Lower leg skin (tissue), 4 donors: ENCODE data around the gene SORCS1. TPM values are rescaled to one million over a fixed set of nuclear protein-coding genes. Genes with fewer than 3 reads are reported as not detected.

Source experiments
- DNase-seq, 2 donors: peaks; one replicate each; pipeline ENCODE4 v3.0.0-alpha.2; 2019; ENCODE audit warnings: low spot score in 2 of 2
- H3K4me3 ChIP-seq: fragments of 200-600 bp; sonication (generic); 2 replicates; pipeline ENCODE4 v1.5.1; 2017; ENCODE audit warnings: mild to moderate bottlenecking, low read depth; ENCODE audit not compliant: poor library complexity, severe bottlenecking
- POLR2A ChIP-seq, 2 donors: fragments of 450-650 bp; IDR thresholded peaks; one replicate each; pipeline ENCODE4 v1.6.1; 2016 to 2017; ENCODE audit warnings: antibody characterized with exemption in 2 of 2, mild to moderate bottlenecking in 1 of 2, moderate library complexity in 1 of 2
- WGBS, 2 donors: methylation state at CpG; one replicate each; pipeline ENCODE4 v1.1.5; 2018; 5-methylcytosine and 5-hydroxymethylcytosine counted together
- intact Hi-C: fragments of 100-400 bp; cut with DNase I; formaldehyde crosslinking; loops from one replicate; pipeline ENCODE4 v1.15.0; 2023; ENCODE audit warnings: low total_unique reads
- total RNA-seq, 4 donors: library from RNA; depleted of rRNA; stranded (reverse); fragments of >200 nt; gene quantifications; one replicate each; pipeline ENCODE4 v1.1.0, GENCODE V29; 2016
- TF ChIP-seq, protein P1 (sequence below), 3 donors: fragments of 450-650 bp; IDR thresholded peaks; one replicate each; pipeline ENCODE4 v1.5.1; 2016; ENCODE audit warnings: antibody characterized with exemption in 3 of 3, mild to moderate bottlenecking in 3 of 3, moderate library complexity in 2 of 3

Gene SORCS1
- total RNA-seq, 4 donors from 2014 or later, result 2.2 to 5.3 (median 2.9) TPM

DNA sequence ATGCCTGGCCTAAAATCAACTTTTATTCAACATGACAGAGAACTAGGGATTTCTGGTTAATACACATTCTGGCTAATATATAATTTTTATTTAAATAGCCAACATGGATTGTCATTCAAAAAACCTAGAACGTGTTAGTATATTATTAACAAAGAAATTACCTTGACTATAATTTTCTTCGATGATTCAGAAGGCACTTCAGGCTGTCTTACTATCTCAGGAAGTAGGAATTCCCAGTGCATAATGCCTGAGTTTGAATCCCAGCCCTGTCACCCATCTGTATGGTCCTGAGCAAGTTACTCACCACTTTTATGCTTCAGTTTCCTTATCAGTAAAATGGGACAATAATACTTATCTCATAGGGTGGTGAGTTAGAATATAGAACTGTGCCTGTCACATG, 106.2 kb downstream of the SORCS1 start:
- TF ChIP-seq, protein P1, sequence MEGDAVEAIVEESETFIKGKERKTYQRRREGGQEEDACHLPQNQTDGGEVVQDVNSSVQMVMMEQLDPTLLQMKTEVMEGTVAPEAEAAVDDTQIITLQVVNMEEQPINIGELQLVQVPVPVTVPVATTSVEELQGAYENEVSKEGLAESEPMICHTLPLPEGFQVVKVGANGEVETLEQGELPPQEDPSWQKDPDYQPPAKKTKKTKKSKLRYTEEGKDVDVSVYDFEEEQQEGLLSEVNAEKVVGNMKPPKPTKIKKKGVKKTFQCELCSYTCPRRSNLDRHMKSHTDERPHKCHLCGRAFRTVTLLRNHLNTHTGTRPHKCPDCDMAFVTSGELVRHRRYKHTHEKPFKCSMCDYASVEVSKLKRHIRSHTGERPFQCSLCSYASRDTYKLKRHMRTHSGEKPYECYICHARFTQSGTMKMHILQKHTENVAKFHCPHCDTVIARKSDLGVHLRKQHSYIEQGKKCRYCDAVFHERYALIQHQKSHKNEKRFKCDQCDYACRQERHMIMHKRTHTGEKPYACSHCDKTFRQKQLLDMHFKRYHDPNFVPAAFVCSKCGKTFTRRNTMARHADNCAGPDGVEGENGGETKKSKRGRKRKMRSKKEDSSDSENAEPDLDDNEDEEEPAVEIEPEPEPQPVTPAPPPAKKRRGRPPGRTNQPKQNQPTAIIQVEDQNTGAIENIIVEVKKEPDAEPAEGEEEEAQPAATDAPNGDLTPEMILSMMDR (IDR thresholded peaks at IDR 0.05), result no peak
- TF ChIP-seq POLR2A (IDR thresholded peaks at IDR 0.05), result no peak

DNA sequence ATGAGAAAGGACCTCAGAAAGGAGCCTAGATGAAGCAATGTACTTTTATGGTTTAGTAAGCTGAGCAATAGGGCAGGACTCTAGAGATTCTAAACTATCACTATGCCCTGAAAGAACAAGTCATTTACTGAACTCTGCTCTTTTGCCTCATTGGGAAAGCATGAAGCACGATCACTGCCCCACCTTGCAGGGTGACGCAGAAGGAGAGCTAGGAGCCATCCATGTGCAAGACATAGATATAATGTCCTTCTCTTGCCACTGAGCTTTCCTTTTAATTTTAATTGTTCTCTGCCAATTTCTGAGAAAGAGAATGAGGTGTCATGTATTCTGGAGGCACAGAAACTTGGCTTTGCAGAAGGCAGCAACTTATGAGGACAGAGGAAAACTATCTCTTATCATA, 108.3 kb downstream of the SORCS1 start:
- intact Hi-C loops, result no loop called here
- no peak overlapping the region for H3K4me3 ChIP-seq
- no peak for TF ChIP-seq POLR2A (IDR thresholded peaks at IDR 0.05)
- TF ChIP-seq, protein P1 (IDR thresholded peaks at IDR 0.05), result no peak
- 84 to 85% methylated on average over 2 of the region's 2 CpGs for WGBS, 2 donors
- DNase-seq, result no peak

More for the DNA sequence above, 106.2 kb downstream of the SORCS1 start:
- intact Hi-C loops, result no loop called here
- DNase-seq, result no peak
- no peak overlapping the region for H3K4me3 ChIP-seq
- 88 to 91% methylated on average over 2 of the region's 2 CpGs for WGBS, 2 donors

DNA sequence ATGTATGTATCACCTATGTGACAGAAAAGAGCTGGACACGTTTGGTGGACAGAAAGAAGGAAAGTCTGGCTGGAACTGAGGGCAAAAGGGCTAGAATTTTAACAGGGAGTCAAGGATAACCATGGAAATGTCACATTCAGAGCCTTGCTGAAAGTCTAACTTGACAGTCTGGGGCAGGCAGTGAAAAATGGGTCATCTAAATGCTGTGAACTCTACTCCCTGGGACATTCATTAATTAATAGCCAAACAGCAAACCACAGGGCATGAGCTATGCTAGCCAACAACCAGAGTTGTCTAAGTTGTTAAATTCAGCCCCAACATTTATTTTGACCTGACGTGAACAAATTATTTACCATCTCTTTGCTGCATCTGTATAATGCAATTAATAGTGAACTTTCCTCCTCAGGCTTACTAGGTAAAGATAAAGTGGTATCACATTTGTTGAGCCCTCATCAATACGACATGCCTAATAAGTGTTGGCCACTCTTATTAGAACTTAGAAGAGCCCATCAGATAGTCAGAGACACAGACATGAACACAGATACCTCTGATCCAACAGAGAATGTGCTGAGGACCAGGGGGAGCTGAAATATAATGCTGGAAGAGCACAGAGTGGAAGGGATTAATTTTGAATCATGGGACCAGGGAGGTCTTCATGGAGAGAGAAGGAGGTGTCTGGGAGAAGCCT, 109.9 kb downstream of the SORCS1 start:
- H3K4me3 ChIP-seq, result no peak overlapping the region
- TF ChIP-seq POLR2A (IDR thresholded peaks at IDR 0.05), result no peak
- TF ChIP-seq, protein P1 (IDR thresholded peaks at IDR 0.05), result no peak
- WGBS, 2 donors, result 75% methylated on average over 3 of the region's 3 CpGs
- intact Hi-C loops, result no loop called here
- DNase-seq, result no peak

DNA sequence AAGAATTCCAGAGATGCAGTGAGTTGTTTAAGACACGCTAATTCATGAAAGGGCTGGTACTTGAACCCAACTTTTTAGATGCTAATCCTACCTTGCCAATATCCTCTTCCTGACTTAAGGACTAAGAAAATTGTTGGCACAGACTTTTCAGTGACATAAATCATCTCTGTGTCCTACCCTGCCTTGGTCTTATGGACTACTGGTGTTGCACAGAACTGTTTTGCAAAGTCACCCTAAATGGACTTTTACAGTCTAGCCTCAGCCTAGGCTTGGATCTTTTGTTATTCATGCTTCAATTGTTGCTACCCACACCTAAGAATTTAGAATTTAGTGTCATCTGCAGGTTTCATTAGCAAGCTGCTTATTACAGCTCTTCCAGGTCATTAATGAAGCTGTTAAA, 112.7 kb downstream of the SORCS1 start:
- TF ChIP-seq, protein P1 (IDR thresholded peaks at IDR 0.05), result no peak
- TF ChIP-seq POLR2A (IDR thresholded peaks at IDR 0.05), result no peak
- DNase-seq, result no peak
- H3K4me3 ChIP-seq, result no peak overlapping the region
- intact Hi-C loops, result no loop called here
- WGBS, 2 donors, result 70 to 72% methylated on average over 1 of the region's 1 CpG

DNA sequence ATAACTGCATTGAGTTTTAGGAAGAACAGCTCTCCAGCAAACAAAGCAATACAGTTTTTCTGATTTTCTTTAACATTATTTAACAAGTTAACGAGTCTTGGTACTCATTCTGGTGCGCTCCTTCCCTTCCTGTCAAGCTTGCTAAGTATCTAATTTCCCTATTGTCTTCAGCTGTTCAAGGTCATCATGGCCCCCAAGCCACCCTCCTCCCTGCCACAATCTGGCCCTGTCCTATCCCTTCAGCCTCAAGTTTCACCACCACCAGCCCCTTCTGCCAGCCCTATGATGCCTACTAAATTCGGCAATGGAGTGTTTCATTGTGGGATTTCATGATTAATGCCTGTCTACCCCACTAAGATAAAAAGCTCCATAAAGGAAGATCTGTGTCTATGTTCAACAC, 121.0 kb downstream of the SORCS1 start:
- 51 to 79% methylated on average over 3 of the region's 3 CpGs for WGBS, 2 donors
- intact Hi-C loops, result no loop called here
- TF ChIP-seq, protein P1 (IDR thresholded peaks at IDR 0.05), result no peak
- TF ChIP-seq POLR2A (IDR thresholded peaks at IDR 0.05), result no peak
- H3K4me3 ChIP-seq, result no peak overlapping the region
- DNase-seq, result no peak
